Endothelial cell of umbilical vein (primary cell): Measurements from ENCODE around the gene WNT9B. TPM values are rescaled to one million over a fixed set of nuclear protein-coding genes. Genes with fewer than 3 reads are reported as not detected.

Experiments used
- BruUV-seq: library from RNA; stranded (reverse); fragments of 400-500 nt; replicated peaks from 2 replicates; lab custom pipeline; 2021; lab: Mats Ljungman, UMichigan
- CTCF ChIA-PET: fragments of 300-600, 350-600 bp; sonication (Branson Sonifier 250); formaldehyde crosslinking; loops from one replicate; lab custom pipeline; 2021; ENCODE audit warnings: antibody characterized with exemption, inconsistent platforms; lab: Charles Lee
- POLR2A ChIA-PET: fragments of 300-600, 350-600 bp; sonication (Branson Sonifier 250); formaldehyde crosslinking; loops from one replicate; lab custom pipeline; 2021; ENCODE audit warnings: antibody characterized with exemption, inconsistent platforms; lab: Charles Lee
- DNase-seq: peaks from one replicate; pipeline ENCODE4 v3.0.0-alpha.2; 2011; ENCODE audit warnings: low read depth, low spot score
- FAIRE-seq: peaks from 2 replicates; lab custom pipeline; 2011; peaks lifted over from hg19 to GRCh38; lab: Jason Lieb, UNC
- H2AFZ ChIP-seq: 2 replicates; pipeline ENCODE4 v1.6.0; 2012; ENCODE audit warnings: low read depth, low read length, control low read depth, inconsistent platforms
- H3K27ac ChIP-seq: 2 replicates; pipeline ENCODE4 v1.5.1; 2011; ENCODE audit warnings: low read depth, mild to moderate bottlenecking, control low read depth, low read length, moderate library complexity; ENCODE audit not compliant: insufficient read depth
- H3K27me3 ChIP-seq, 2 experiments: 2 replicates each; pipeline versions ENCODE4 v1.6.0 to v1.6.1; 2011; ENCODE audit warnings: low read length in 2 of 2, mixed read lengths in 1 of 2; ENCODE audit not compliant: control insufficient read depth in 2 of 2, insufficient read depth in 2 of 2
- H3K36me3 ChIP-seq, 2 experiments: 2 replicates in 1 of 2; 3 replicates in 1 of 2; pipeline ENCODE4 v1.5.1; 2011; ENCODE audit warnings: low read length in 2 of 2, mild to moderate bottlenecking in 1 of 2, moderate library complexity in 1 of 2; ENCODE audit not compliant: control insufficient read depth in 2 of 2, insufficient read depth in 2 of 2; ENCODE audit errors: extremely low read depth in 1 of 2
- H3K4me1 ChIP-seq: 3 replicates; pipeline ENCODE4 v1.5.1; 2011; ENCODE audit warnings: mild to moderate bottlenecking, low read length; ENCODE audit not compliant: control insufficient read depth, insufficient read depth; ENCODE audit errors: extremely low read depth
- H3K4me2 ChIP-seq: 2 replicates; pipeline ENCODE4 v1.6.1; 2011; ENCODE audit warnings: low read length, control low read depth, mixed read lengths; ENCODE audit not compliant: insufficient read depth
- H3K4me3 ChIP-seq, 3 experiments: fragments of 200-600 bp in 1 of 3; sonication (generic), shearing (Covaris generic) in 1 of 3; replicated peaks in 1 of 3; 2 replicates each; pipeline ENCODE4 v1.5.1; 2011 to 2016; ENCODE audit warnings: control low read depth in 3 of 3, low read length in 3 of 3, mild to moderate bottlenecking in 2 of 3, inconsistent platforms in 1 of 3, low read depth in 1 of 3, moderate library complexity in 1 of 3; ENCODE audit not compliant: insufficient read depth in 1 of 3
- H3K79me2 ChIP-seq: 2 replicates; pipeline ENCODE4 v1.6.0; 2012; ENCODE audit warnings: low read length, inconsistent platforms; ENCODE audit not compliant: control insufficient read depth, insufficient read depth
- H3K9ac ChIP-seq: replicated peaks from 2 replicates; pipeline ENCODE3; 2011; ENCODE audit warnings: low read length, control low read depth; ENCODE audit not compliant: insufficient read depth; ENCODE audit errors: extremely low read depth
- H3K9me1 ChIP-seq: replicated peaks from 3 replicates; pipeline ENCODE4 v1.6.0; 2011; ENCODE audit warnings: mild to moderate bottlenecking, low read length; ENCODE audit not compliant: control insufficient read depth, insufficient read depth; ENCODE audit errors: extremely low read depth
- H3K9me3 ChIP-seq: replicated peaks from 2 replicates; pipeline ENCODE4 v1.5.1; 2012; ENCODE audit warnings: low read length, inconsistent platforms; ENCODE audit not compliant: control insufficient read depth, insufficient read depth
- H4K20me1 ChIP-seq: replicated peaks from 2 replicates; pipeline ENCODE3; 2011; ENCODE audit warnings: mild to moderate bottlenecking, low read length; ENCODE audit not compliant: control insufficient read depth, insufficient read depth; ENCODE audit errors: extremely low read depth
- EZH2 ChIP-seq: IDR thresholded peaks from 2 replicates; pipeline ENCODE4 v1.6.1; 2012; ENCODE audit warnings: borderline replicate concordance, low read depth, mild to moderate bottlenecking, moderate library complexity, low read length, inconsistent platforms; ENCODE audit not compliant: severe bottlenecking
- FOS ChIP-seq: IDR thresholded peaks from 2 replicates; pipeline ENCODE4 v1.6.1; 2011; ENCODE audit warnings: mild to moderate bottlenecking, low read length, moderate library complexity, borderline replicate concordance; ENCODE audit not compliant: insufficient read depth
- GATA2 ChIP-seq: IDR thresholded peaks from 2 replicates; pipeline ENCODE4 v1.7.0; 2011; ENCODE audit warnings: low read depth, mild to moderate bottlenecking, moderate library complexity, mixed read lengths, low read length; ENCODE audit not compliant: insufficient read length, insufficient read depth
- JUN ChIP-seq: IDR thresholded peaks from 2 replicates; pipeline ENCODE4 v1.6.1; 2011; ENCODE audit warnings: borderline replicate concordance, low read depth; ENCODE audit not compliant: insufficient read length, insufficient read depth
- MYC ChIP-seq: IDR thresholded peaks from one replicate; pipeline ENCODE4 v1.6.1; 2011; ENCODE audit warnings: mild to moderate bottlenecking, low read depth, low read length
- POLR2A ChIP-seq: IDR thresholded peaks from 2 replicates; pipeline ENCODE4 v1.6.1; 2012; ENCODE audit warnings: low read depth, mild to moderate bottlenecking, control low read depth, low read length
- POLR2AphosphoS5 ChIP-seq: IDR thresholded peaks from 2 replicates; pipeline ENCODE4 v1.6.1; 2012; ENCODE audit warnings: low read depth, mild to moderate bottlenecking, control low read depth, low read length, moderate library complexity; ENCODE audit not compliant: insufficient read depth
- dilution Hi-C: fragments of 300-500 bp; cut with MboI; formaldehyde crosslinking; loops from one replicate; pipeline ENCODE4 v1.15.0; 2019; ENCODE audit warnings: low sequenced_read_pairs; ENCODE audit not compliant: extremely low pct_ligation_motif_present
- intact Hi-C: fragments of 100-400 bp; cut with micrococcal nuclease; formaldehyde crosslinking; loops from one replicate; pipeline ENCODE4 v1.10.0; 2022
- polyA plus RNA-seq, 4 experiments: library from polyadenylated mRNA; depleted of rRNA in 3 of 4; stranded (reverse) in 3 of 4; unstranded in 1 of 4; fragments of >200 nt; gene quantifications; 2 replicates each; pipeline versions ENCODE4 v1.2.1 to v1.2.3, GENCODE V29; 2011 to 2012; ENCODE audit warnings: missing spikeins in 1 of 4
- total RNA-seq: library from RNA; stranded (reverse); gene quantifications from 2 replicates; pipeline ENCODE4 v1.2.3, GENCODE V29; 2021
- TF ChIP-seq, protein P1 (sequence below): IDR thresholded peaks from 2 replicates; pipeline ENCODE4 v1.6.1; 2011; ENCODE audit not compliant: insufficient read depth, insufficient read length
- TF ChIP-seq, protein P2 (sequence below), 2 donors: IDR thresholded peaks; 1 replicate in 1 of 2; 2 replicates in 1 of 2; pipeline ENCODE4 v1.5.1; 2011; ENCODE audit warnings: low read length in 2 of 2, mild to moderate bottlenecking in 2 of 2, moderate library complexity in 2 of 2, control low read depth in 1 of 2, inconsistent platforms in 1 of 2, low read depth in 1 of 2; ENCODE audit not compliant: insufficient read depth in 1 of 2; ENCODE audit errors: extremely low read depth in 1 of 2

WNT9B gene
- total and polyA plus RNA-seq, 2 donors (not counting 3 experiments of a cell fraction or from before 2014, with no cell fraction given) = not detected

DNA sequence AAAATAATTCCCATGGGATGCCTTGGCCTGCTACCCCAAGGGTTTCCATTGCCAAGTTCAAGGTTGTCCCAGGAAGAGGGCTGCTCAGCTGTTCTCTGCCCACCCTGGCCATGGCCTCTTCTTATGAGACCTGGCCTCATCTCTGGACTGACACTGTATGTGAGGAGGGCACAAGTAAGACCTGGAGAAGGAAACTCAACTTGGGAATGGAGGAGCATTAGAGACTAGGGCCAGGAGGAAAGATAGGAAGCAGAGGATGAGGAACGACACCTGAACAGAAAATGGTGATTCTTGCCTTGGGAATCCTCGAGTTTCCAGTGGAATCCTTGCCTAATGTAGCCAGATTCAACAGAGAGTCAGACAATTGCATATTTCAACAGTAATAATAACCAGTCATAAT, 47.0 kb downstream of the WNT9B start:
- no peaks in the 10 kb centered on the region for H3K9me3 ChIP-seq
- intact Hi-C loops (no loop called here), dilution Hi-C loops (no loop called here)
- H3K27me3 ChIP-seq = peaks cover 5 to 9% of the 10 kb centered on the region in 2 experiments
- H3K36me3 ChIP-seq = no peaks in the 10 kb centered on the region
- DNase-seq = no peak
- H3K9ac ChIP-seq = no peak overlapping the region
- H3K79me2 ChIP-seq = no peaks in the 10 kb centered on the region
- H3K4me3 ChIP-seq = no peak overlapping the region
- no peak for FAIRE-seq
- H3K27ac ChIP-seq = no peak overlapping the region
- no peak overlapping the region for H3K4me2 ChIP-seq
- TF ChIP-seq MYC (no peak), POLR2A (no peak), EZH2 (no peak), POLR2AphosphoS5 (no peak), GATA2 (no peak), FOS (no peak), JUN (no peak)
- TF ChIP-seq, protein P1, sequence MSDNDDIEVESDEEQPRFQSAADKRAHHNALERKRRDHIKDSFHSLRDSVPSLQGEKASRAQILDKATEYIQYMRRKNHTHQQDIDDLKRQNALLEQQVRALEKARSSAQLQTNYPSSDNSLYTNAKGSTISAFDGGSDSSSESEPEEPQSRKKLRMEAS = no peak
- TF ChIP-seq, protein P2, sequence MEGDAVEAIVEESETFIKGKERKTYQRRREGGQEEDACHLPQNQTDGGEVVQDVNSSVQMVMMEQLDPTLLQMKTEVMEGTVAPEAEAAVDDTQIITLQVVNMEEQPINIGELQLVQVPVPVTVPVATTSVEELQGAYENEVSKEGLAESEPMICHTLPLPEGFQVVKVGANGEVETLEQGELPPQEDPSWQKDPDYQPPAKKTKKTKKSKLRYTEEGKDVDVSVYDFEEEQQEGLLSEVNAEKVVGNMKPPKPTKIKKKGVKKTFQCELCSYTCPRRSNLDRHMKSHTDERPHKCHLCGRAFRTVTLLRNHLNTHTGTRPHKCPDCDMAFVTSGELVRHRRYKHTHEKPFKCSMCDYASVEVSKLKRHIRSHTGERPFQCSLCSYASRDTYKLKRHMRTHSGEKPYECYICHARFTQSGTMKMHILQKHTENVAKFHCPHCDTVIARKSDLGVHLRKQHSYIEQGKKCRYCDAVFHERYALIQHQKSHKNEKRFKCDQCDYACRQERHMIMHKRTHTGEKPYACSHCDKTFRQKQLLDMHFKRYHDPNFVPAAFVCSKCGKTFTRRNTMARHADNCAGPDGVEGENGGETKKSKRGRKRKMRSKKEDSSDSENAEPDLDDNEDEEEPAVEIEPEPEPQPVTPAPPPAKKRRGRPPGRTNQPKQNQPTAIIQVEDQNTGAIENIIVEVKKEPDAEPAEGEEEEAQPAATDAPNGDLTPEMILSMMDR (IDR thresholded peaks at IDR 0.05; ENCODE audit: extremely low read depth in 1 of 2, insufficient read depth in 1 of 2, low read depth in 1 of 2, low read length in 2 of 2) = no peak
- H3K4me1 ChIP-seq = no peaks in the 10 kb centered on the region
- no peak overlapping the region for H2AFZ ChIP-seq
- no TSS peak for BruUV-seq
- CTCF ChIA-PET = no interaction called here
- POLR2A ChIA-PET = no interaction called here
- H3K9me1 ChIP-seq = no peaks in the 10 kb centered on the region
- no peaks in the 10 kb centered on the region for H4K20me1 ChIP-seq
